GM18519 (cell line): ENCODE data around the gene KRTAP19-4.
"Not testable (repeated sequence)": the region's sequence is repeated elsewhere in the genome, so short reads cannot be mapped to it uniquely, and the experiment has no call there.

Experiments
- ATAC-seq: cut with Tn5 transposase; IDR thresholded peaks from one replicate; pipeline ENCODE4 v1.9.1; 2021; ENCODE audit warnings: mild to moderate bottlenecking, moderate library complexity; ENCODE audit not compliant: unreplicated experiment, low FRiP score

The KRTAP19-4 gene

GRCh38 chr21:30497065-30497464, at the start of gene KRTAP19-4:
TSS of gene KRTAP19-4 (minus strand) at chr21:30497165. CDS start at chr21:30497110, 55 bp downstream.
- ATAC-seq = no peak

GRCh38 chr21:30541764-30542163, 44.8 kb upstream of the KRTAP19-4 start, which contains the start of gene KRTAP19-6:
TSS of gene KRTAP19-6 (minus strand) at chr21:30541864. CDS start at chr21:30541833, 31 bp downstream.
- no peak for ATAC-seq

GRCh38 chr21:30518876-30519275, 21.9 kb upstream of the KRTAP19-4 start:
- ATAC-seq = no peak

GRCh38 chr21:30515681-30516080, 18.7 kb upstream of the KRTAP19-4 start:
- no peak for ATAC-seq

GRCh38 chr21:30505621-30506205, 8.7 kb upstream of the KRTAP19-4 start:
- ATAC-seq = not testable (repeated sequence)

GRCh38 chr21:30502041-30502440, 5.1 kb upstream of the KRTAP19-4 start, which contains the start of gene KRTAP19-5:
TSS of gene KRTAP19-5 (minus strand) at chr21:30502141. CDS start at chr21:30502090, 51 bp downstream.
- ATAC-seq = no peak

GRCh38 chr21:30491963-30492428, 5.0 kb downstream of the KRTAP19-4 start, which contains the start of gene KRTAP19-3:
TSS of gene KRTAP19-3 (minus strand) at chr21:30492013. CDS start at chr21:30491957, 56 bp downstream.
- no peak for ATAC-seq

- ATAC-seq = no peak
Measured at GRCh38 chr21:30487336-30487735, 9.6 kb downstream of the KRTAP19-4 start, which contains the start of gene KRTAP19-2. TSS of gene KRTAP19-2 (minus strand) at chr21:30487436. CDS start at chr21:30487348, 88 bp downstream.

GRCh38 chr21:30486180-30486579, 10.8 kb downstream of the KRTAP19-4 start:
- no peak for ATAC-seq

GRCh38 chr21:30482130-30482529, 14.8 kb downstream of the KRTAP19-4 start:
- no peak for ATAC-seq

- ATAC-seq = no peak
Measured at GRCh38 chr21:30480145-30480544, 16.8 kb downstream of the KRTAP19-4 start, which contains the start of gene KRTAP19-1. TSS of gene KRTAP19-1 (minus strand) at chr21:30480367. CDS start at chr21:30480317, 50 bp downstream.

GRCh38 chr21:30479259-30479658, 17.7 kb downstream of the KRTAP19-4 start:
- ATAC-seq = no peak

- ATAC-seq = no peak
Measured at GRCh38 chr21:30478004-30478403, 19.0 kb downstream of the KRTAP19-4 start.

- ATAC-seq = no peak
Measured at GRCh38 chr21:30468900-30469714, 27.9 kb downstream of the KRTAP19-4 start.

GRCh38 chr21:30463713-30464112, 33.3 kb downstream of the KRTAP19-4 start:
- ATAC-seq = no peak

- ATAC-seq = no peak
Measured at GRCh38 chr21:30448514-30448913, 48.5 kb downstream of the KRTAP19-4 start.

- no peak for ATAC-seq
Measured at GRCh38 chr21:30447056-30447455, 49.9 kb downstream of the KRTAP19-4 start.
